Measurements from ENCODE around the gene CECR2.

- no peak for TF ChIP-seq CTCF (IDR thresholded peaks at IDR 0.05; ENCODE audit: low read length)
- TF ChIP-seq EZH2 (optimal IDR thresholded peaks at IDR 0.05; ENCODE audit: low read depth, low read length): no peak
- no peak for TF ChIP-seq EZH2phosphoT487 (IDR thresholded peaks at IDR 0.05; ENCODE audit: low read length)
Observed at GRCh38 chr22:17476838-17477237, 107.6 kb downstream of the CECR2 start.
